Skeletal muscle tissue (tissue), 4 donors: ENCODE data around the gene MIEN1. TPM values are rescaled to one million over a fixed set of nuclear protein-coding genes. Genes with fewer than 3 reads are reported as not detected.
"Not testable (repeated sequence)": the region's sequence is repeated elsewhere in the genome, so short reads cannot be mapped to it uniquely, and the experiment has no call there.

ENCODE experiments used
- H3K27ac ChIP-seq: one replicate; pipeline ENCODE4 v1.7.0; 2013; ENCODE audit warnings: mild to moderate bottlenecking, low read depth, low read length, inconsistent platforms
- H3K27me3 ChIP-seq, 3 donors: one replicate each; pipeline ENCODE4 v1.7.0; 2013; ENCODE audit warnings: low read length in 3 of 3; ENCODE audit not compliant: control insufficient read depth in 3 of 3, insufficient read depth in 3 of 3
- H3K36me3 ChIP-seq, 3 donors: one replicate each; pipeline ENCODE4 v1.7.0; 2013; ENCODE audit warnings: low read length in 3 of 3; ENCODE audit not compliant: control insufficient read depth in 3 of 3, insufficient read depth in 3 of 3
- H3K4me1 ChIP-seq, 3 donors: one replicate each; pipeline ENCODE4 v1.7.0; 2013; ENCODE audit warnings: low read length in 3 of 3, mild to moderate bottlenecking in 3 of 3; ENCODE audit not compliant: control insufficient read depth in 3 of 3, insufficient read depth in 3 of 3
- H3K4me3 ChIP-seq, 3 donors: one replicate each; pipeline ENCODE4 v1.7.0; 2013; ENCODE audit warnings: low read length in 3 of 3
- H3K9ac ChIP-seq, 3 donors: one replicate each; pipeline ENCODE4 v1.7.0; 2013; ENCODE audit warnings: low read length in 3 of 3, mild to moderate bottlenecking in 3 of 3, moderate library complexity in 2 of 3, low read depth in 1 of 3
- H3K9me3 ChIP-seq, 3 donors: one replicate each; pipeline ENCODE4 v1.7.0; 2013; ENCODE audit warnings: low read length in 3 of 3; ENCODE audit not compliant: control insufficient read depth in 3 of 3
- total RNA-seq: library from RNA; depleted of rRNA; stranded (reverse); fragments of >200 nt; gene quantifications from one replicate; pipeline ENCODE4 v1.2.3, GENCODE V29; 2014
- donor health status: Osteomylitis.

The MIEN1 gene
- total RNA-seq, 1 donor from 2014 or later: 6.3 TPM

- H3K4me3 ChIP-seq, H3K9ac ChIP-seq, H3K36me3 ChIP-seq, H3K9me3 ChIP-seq, H3K27ac ChIP-seq: not testable (repeated sequence)
- Histone ChIP-seq H3K27me3 (peaks cover 6 to 11% (median 9%) of the 10 kb centered on the region in 3 donors), H3K4me1 (peaks cover 4 to 14% (median 12%) of the 10 kb centered on the region in 3 donors)
Observed at GRCh38 chr17:39748444-39749034, 18.2 kb upstream of the MIEN1 start.

- Histone ChIP-seq H3K27me3 (peaks cover 12 to 19% (median 17%) of the 10 kb centered on the region in 3 donors), H3K4me1 (peaks cover 4 to 10% (median 6%) of the 10 kb centered on the region in 3 donors), H3K4me3 (no peak overlapping the region), H3K9me3 (no peaks in the 10 kb centered on the region), H3K27ac (no peak overlapping the region), H3K36me3 (no peaks in the 10 kb centered on the region), H3K9ac (no peak overlapping the region)
Observed at GRCh38 chr17:39747745-39748144, 17.4 kb upstream of the MIEN1 start.

- H3K27me3 ChIP-seq: peaks cover 21 to 33% (median 31%) of the 10 kb centered on the region in 3 donors
- H3K4me3 ChIP-seq: no peak overlapping the region
Observed at GRCh38 chr17:39746145-39746461, 15.8 kb upstream of the MIEN1 start.

GRCh38 chr17:39745335-39746144 is 15.2 kb upstream of the MIEN1 start:
- H3K36me3 ChIP-seq: no peaks in the 10 kb centered on the region
- no peak overlapping the region for H3K27ac ChIP-seq
- no peak overlapping the region for H3K9ac ChIP-seq
- H3K27me3 ChIP-seq: peaks cover 25 to 38% (median 37%) of the 10 kb centered on the region in 3 donors
- no peaks in the 10 kb centered on the region for H3K9me3 ChIP-seq
- peaks cover 3 to 6% (median 4%) of the 10 kb centered on the region in 3 donors for H3K4me1 ChIP-seq
- H3K4me3 ChIP-seq: no peak overlapping the region

More at GRCh38 chr17:39746145-39746461, 15.8 kb upstream of the MIEN1 start:
- Histone ChIP-seq H3K9me3 (no peaks in the 10 kb centered on the region), H3K9ac (no peak overlapping the region), H3K36me3 (no peaks in the 10 kb centered on the region), H3K27ac (no peak overlapping the region), H3K4me1 (peaks cover 4 to 10% (median 6%) of the 10 kb centered on the region in 3 donors)

- Histone ChIP-seq H3K4me1 (no peaks in the 10 kb centered on the region), H3K9me3 (no peaks in the 10 kb centered on the region), H3K27me3 (peaks cover 32 to 46% (median 44%) of the 10 kb centered on the region in 3 donors), H3K27ac (no peak overlapping the region), H3K9ac (no peak overlapping the region), H3K4me3 (no peak overlapping the region), H3K36me3 (no peaks in the 10 kb centered on the region)
Observed at GRCh38 chr17:39744836-39745215, 14.5 kb upstream of the MIEN1 start.

GRCh38 chr17:39744075-39744835 is 13.9 kb upstream of the MIEN1 start:
- H3K4me1 ChIP-seq: peaks cover 0 to 4% (median 3%) of the 10 kb centered on the region in 3 donors
- H3K36me3 ChIP-seq: no peaks in the 10 kb centered on the region
- peaks cover 38 to 51% (median 50%) of the 10 kb centered on the region in 3 donors for H3K27me3 ChIP-seq
- H3K9ac ChIP-seq: no peak overlapping the region
- no peak overlapping the region for H3K27ac ChIP-seq
- no peaks in the 10 kb centered on the region for H3K9me3 ChIP-seq
- H3K4me3 ChIP-seq: no peak overlapping the region

GRCh38 chr17:39742856-39743436 is 12.6 kb upstream of the MIEN1 start:
- Histone ChIP-seq H3K9me3 (no peaks in the 10 kb centered on the region), H3K4me1 (peaks cover 3 to 7% (median 5%) of the 10 kb centered on the region in 3 donors), H3K36me3 (no peaks in the 10 kb centered on the region), H3K27me3 (peaks cover 49 to 60% (median 53%) of the 10 kb centered on the region in 3 donors), H3K27ac (no peak overlapping the region), H3K4me3 (no peak overlapping the region), H3K9ac (no peak overlapping the region)

- no peak overlapping the region for H3K27ac ChIP-seq
- H3K4me3 ChIP-seq: no peak overlapping the region
- H3K9me3 ChIP-seq: no peaks in the 10 kb centered on the region
- H3K36me3 ChIP-seq: no peaks in the 10 kb centered on the region
- H3K27me3 ChIP-seq: peaks cover 55 to 67% (median 60%) of the 10 kb centered on the region in 3 donors
- peaks cover 4 to 13% (median 10%) of the 10 kb centered on the region in 3 donors for H3K4me1 ChIP-seq
- no peak overlapping the region for H3K9ac ChIP-seq
Observed at GRCh38 chr17:39742126-39742855, 12.0 kb upstream of the MIEN1 start.

GRCh38 chr17:39740357-39741111 is 10.2 kb upstream of the MIEN1 start:
- Histone ChIP-seq H3K27me3 (peaks cover 63 to 79% (median 71%) of the 10 kb centered on the region in 3 donors), H3K27ac (no peak overlapping the region), H3K9ac (no peak overlapping the region), H3K9me3 (no peaks in the 10 kb centered on the region), H3K36me3 (no peaks in the 10 kb centered on the region), H3K4me1 (peaks cover 4 to 13% (median 10%) of the 10 kb centered on the region in 3 donors), H3K4me3 (no peak overlapping the region)
